Activated naive CD8-positive, alpha-beta T cell (primary cell): ENCODE measurements around the gene ASPN.
A peak's percentile ranks its signal among the peaks of the same experiment; 100 is the strongest.
"Not testable (repeated sequence)": the region's sequence is repeated elsewhere in the genome, so short reads cannot be mapped to it uniquely, and the experiment has no call there.

Source experiments
- H3K27ac Mint-ChIP-seq: one replicate; pipeline ENCODE4 v1.8.0; 2021; ENCODE audit warnings: mixed read lengths
- H3K27me3 Mint-ChIP-seq: one replicate; pipeline ENCODE4 v1.8.0; 2021; ENCODE audit warnings: mixed read lengths
- H3K36me3 Mint-ChIP-seq: one replicate; pipeline ENCODE4 v1.8.0; 2021; ENCODE audit warnings: mixed read lengths
- H3K4me1 Mint-ChIP-seq: one replicate; pipeline ENCODE4 v1.8.0; 2021; ENCODE audit warnings: low read depth, mixed read lengths
- H3K4me3 Mint-ChIP-seq: one replicate; pipeline ENCODE4 v1.8.0; 2021; ENCODE audit warnings: mild to moderate bottlenecking, mixed read lengths
- H3K9me3 Mint-ChIP-seq: one replicate; pipeline ENCODE4 v1.8.0; 2021; ENCODE audit warnings: low read depth, mixed read lengths

The ASPN gene

GRCh38 chr9:92426501-92427145 lies 55.7 kb downstream of the ASPN start:
- no peak overlapping the region for H3K27ac Mint-ChIP-seq
- no peaks in the 10 kb centered on the region for H3K9me3 Mint-ChIP-seq
- peaks cover 6% of the 10 kb centered on the region for H3K36me3 Mint-ChIP-seq
- H3K4me3 Mint-ChIP-seq = no peak overlapping the region
- no peaks in the 10 kb centered on the region for H3K27me3 Mint-ChIP-seq
- no peaks in the 10 kb centered on the region for H3K4me1 Mint-ChIP-seq

GRCh38 chr9:92425474-92425873 lies 56.8 kb downstream of the ASPN start:
- H3K4me1 Mint-ChIP-seq = no peaks in the 10 kb centered on the region
- no peaks in the 10 kb centered on the region for H3K27me3 Mint-ChIP-seq
- H3K27ac Mint-ChIP-seq = no peak overlapping the region
- no peak overlapping the region for H3K4me3 Mint-ChIP-seq
- H3K36me3 Mint-ChIP-seq = peaks cover 11% of the 10 kb centered on the region
- no peaks in the 10 kb centered on the region for H3K9me3 Mint-ChIP-seq

- H3K4me3 Mint-ChIP-seq = no peak within 1 kb of the TSS
Measured at GRCh38 chr9:92424340-92424739, 58.0 kb downstream of the ASPN start, which contains the start of gene OMD. OMD (minus strand) TSS chr9:92424471; CDS start chr9:92417558, 6,913 bp downstream.

GRCh38 chr9:92423612-92424011 lies 58.7 kb downstream of the ASPN start:
- Mint-ChIP-seq H3K36me3 (peaks cover 9% of the 10 kb centered on the region), H3K27ac (no peak overlapping the region), H3K4me3 (no peak overlapping the region), H3K4me1 (no peaks in the 10 kb centered on the region), H3K27me3 (no peaks in the 10 kb centered on the region), H3K9me3 (no peaks in the 10 kb centered on the region)

More at GRCh38 chr9:92424340-92424739, 58.0 kb downstream of the ASPN start, which contains the start of gene OMD:
- Mint-ChIP-seq H3K27ac (no peak within 1 kb of the TSS), H3K4me1 (no peaks in the 10 kb centered on the region), H3K36me3 (peaks cover 9% of the 10 kb centered on the region), H3K27me3 (no peaks in the 10 kb centered on the region), H3K9me3 (no peaks in the 10 kb centered on the region)

GRCh38 chr9:92422611-92423338 lies 59.5 kb downstream of the ASPN start:
- H3K27ac Mint-ChIP-seq = no peak overlapping the region
- no peaks in the 10 kb centered on the region for H3K9me3 Mint-ChIP-seq
- no peak overlapping the region for H3K4me3 Mint-ChIP-seq
- H3K4me1 Mint-ChIP-seq = no peaks in the 10 kb centered on the region
- H3K36me3 Mint-ChIP-seq = peaks cover 9% of the 10 kb centered on the region
- no peaks in the 10 kb centered on the region for H3K27me3 Mint-ChIP-seq

GRCh38 chr9:92414566-92414965 lies 67.7 kb downstream of the ASPN start:
- Mint-ChIP-seq H3K4me1 (no peaks in the 10 kb centered on the region), H3K9me3 (no peaks in the 10 kb centered on the region), H3K27me3 (no peaks in the 10 kb centered on the region), H3K36me3 (peaks cover 5% of the 10 kb centered on the region), H3K4me3 (no peak overlapping the region), H3K27ac (no peak overlapping the region)

GRCh38 chr9:92411157-92411556 lies 71.1 kb downstream of the ASPN start:
- not testable (repeated sequence) for H3K9me3 Mint-ChIP-seq, H3K36me3 Mint-ChIP-seq, H3K27ac Mint-ChIP-seq, H3K27me3 Mint-ChIP-seq, H3K4me3 Mint-ChIP-seq
- H3K4me1 Mint-ChIP-seq = peaks cover 13% of the 10 kb centered on the region

- Mint-ChIP-seq H3K27me3 (no peaks in the 10 kb centered on the region), H3K36me3 (peaks cover 5% of the 10 kb centered on the region), H3K4me1 (peaks cover 29% of the 10 kb centered on the region), H3K9me3 (no peaks in the 10 kb centered on the region), H3K4me3 (no peak overlapping the region), H3K27ac (peak overlapping the region; percentile 58)
Measured at GRCh38 chr9:92408747-92409478, 73.4 kb downstream of the ASPN start.

GRCh38 chr9:92407818-92408217 lies 74.5 kb downstream of the ASPN start:
- Mint-ChIP-seq H3K4me3 (no peak overlapping the region), H3K36me3 (peaks cover 5% of the 10 kb centered on the region), H3K27me3 (no peaks in the 10 kb centered on the region), H3K4me1 (peaks cover 29% of the 10 kb centered on the region), H3K9me3 (no peaks in the 10 kb centered on the region), H3K27ac (no peak overlapping the region)

- peak overlapping the region; percentile 66 for H3K27ac Mint-ChIP-seq
- no peaks in the 10 kb centered on the region for H3K9me3 Mint-ChIP-seq
- no peaks in the 10 kb centered on the region for H3K27me3 Mint-ChIP-seq
- H3K36me3 Mint-ChIP-seq = no peaks in the 10 kb centered on the region
- H3K4me1 Mint-ChIP-seq = peaks cover 29% of the 10 kb centered on the region
- H3K4me3 Mint-ChIP-seq = peak overlapping the region; percentile 68
Measured at GRCh38 chr9:92406477-92406876, 75.8 kb downstream of the ASPN start.
